ENCODE data around the gene SMYD5.

- TF ChIP-seq POLR2AphosphoS5 (IDR thresholded peaks at IDR 0.05) (no peak), POLR2A (IDR thresholded peaks at IDR 0.05) (no peak), CTCF (IDR thresholded peaks at IDR 0.05) (no peak)
Measured at GRCh38 chr2:73185965-73186364, 28.1 kb upstream of the SMYD5 start.
